ENCODE measurements around the gene ID3. TPM values are rescaled to one million over a fixed set of nuclear protein-coding genes. Genes with fewer than 3 reads are reported as not detected.
"Not testable (repeated sequence)": the region's sequence is repeated elsewhere in the genome, so short reads cannot be mapped to it uniquely, and the experiment has no call there.

ID3 gene
- total RNA-seq, 1 donor = 47.3 TPM

DNA sequence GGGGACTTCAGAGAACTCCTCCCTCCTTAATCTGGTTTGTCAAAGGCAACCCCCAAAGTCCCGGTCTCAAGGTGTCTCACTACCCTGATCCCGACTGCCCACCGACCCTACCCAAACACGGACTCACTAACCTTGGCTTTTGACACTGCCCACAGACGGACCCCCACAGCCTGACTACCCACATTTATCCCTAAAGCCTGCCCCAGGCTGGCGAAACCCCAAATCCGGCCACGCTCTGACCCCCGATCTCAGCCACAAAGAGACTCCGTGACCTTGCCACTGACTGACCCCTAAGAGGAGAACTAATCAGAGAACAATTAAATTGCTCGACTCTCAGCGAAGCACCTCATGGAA, 5.2 kb downstream of the ID3 start:
- H3K27me3 ChIP-seq (ENCODE audit: insufficient read depth, low read length) = peaks cover 43% of the 10 kb centered on the region
- no peaks in the 10 kb centered on the region for H3K9me3 ChIP-seq (ENCODE audit: low read depth, low read length)
- peaks cover 50% of the 10 kb centered on the region for H3K4me1 ChIP-seq (ENCODE audit: insufficient read depth, low read length)
- H3K4me3 ChIP-seq (ENCODE audit: low read length) = peak overlapping the region; percentile 46

DNA sequence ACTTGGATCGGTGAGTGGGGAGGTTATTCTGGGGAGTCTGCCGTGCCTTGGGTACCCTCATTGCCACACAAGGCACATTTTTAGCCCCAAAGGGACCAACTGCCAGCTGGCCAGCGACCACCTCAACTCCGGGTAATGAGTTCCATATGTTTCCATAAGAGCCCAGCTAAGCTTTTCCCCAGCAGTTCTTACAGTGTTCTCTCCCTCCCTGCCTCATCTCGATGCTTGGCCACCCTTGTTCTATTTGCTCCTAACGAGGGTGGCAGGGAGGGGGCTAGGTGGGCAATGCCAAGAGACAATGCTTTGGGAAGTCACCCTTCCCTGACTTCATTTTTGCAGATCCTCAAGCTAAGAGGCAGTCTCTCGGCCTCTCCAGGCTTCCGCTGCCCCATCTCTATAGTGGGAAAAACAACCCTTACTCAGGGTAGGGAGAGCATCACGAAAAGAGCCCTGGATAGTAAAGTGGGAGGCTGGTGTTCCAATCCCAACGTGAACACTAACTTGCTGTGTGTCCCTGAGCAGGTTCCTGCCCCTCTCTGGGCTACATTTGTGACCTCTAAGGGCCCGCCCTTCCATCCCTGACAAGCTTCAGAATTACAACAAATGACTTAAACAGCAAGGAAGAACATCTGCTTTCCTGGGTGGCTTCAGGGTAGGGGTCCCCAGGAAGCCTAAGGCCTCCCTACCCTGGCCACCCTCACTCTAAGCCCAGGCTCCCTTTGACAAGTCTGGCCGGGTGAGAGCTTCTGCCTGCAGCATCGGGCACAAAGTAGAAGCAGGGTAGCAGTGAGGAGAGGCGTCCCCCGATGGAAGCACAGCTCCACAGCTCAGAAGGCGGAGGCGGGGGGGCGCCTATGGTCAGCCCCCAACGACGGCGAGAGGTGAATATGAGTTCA, 5.8 kb downstream of the ID3 start:
- H3K27me3 ChIP-seq (ENCODE audit: insufficient read depth, low read length) = peaks cover 37% of the 10 kb centered on the region
- H3K4me1 ChIP-seq (ENCODE audit: insufficient read depth, low read length) = peaks cover 47% of the 10 kb centered on the region
- no peak overlapping the region for H3K4me3 ChIP-seq (ENCODE audit: low read length)

DNA sequence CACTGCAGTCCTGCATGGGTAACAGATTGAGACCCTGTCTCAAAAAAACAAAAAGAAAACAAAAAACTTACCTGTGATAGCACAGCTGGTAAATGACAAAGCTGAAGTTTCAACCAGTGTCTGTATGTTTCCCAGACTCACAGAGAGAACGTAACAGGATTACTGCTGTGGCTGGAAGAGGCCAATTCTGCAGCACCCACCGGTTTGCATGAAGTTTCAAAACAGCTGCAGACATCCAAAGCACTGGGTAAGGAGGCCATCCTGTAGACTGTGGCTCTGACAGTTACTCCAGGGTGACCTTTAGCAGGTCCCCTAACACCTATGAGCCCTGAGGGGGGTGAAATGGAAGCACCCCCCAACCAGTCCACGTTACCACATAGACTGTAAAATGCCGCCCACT, 7.5 kb downstream of the ID3 start:
- H3K27me3 ChIP-seq (ENCODE audit: insufficient read depth, low read length) = peaks cover 22% of the 10 kb centered on the region
- peaks cover 33% of the 10 kb centered on the region for H3K4me1 ChIP-seq (ENCODE audit: insufficient read depth, low read length)
- H3K9me3 ChIP-seq (ENCODE audit: low read depth, low read length) = no peaks in the 10 kb centered on the region
- H3K4me3 ChIP-seq (ENCODE audit: low read length) = no peak overlapping the region

More for the DNA sequence above, 5.8 kb downstream of the ID3 start:
- H3K9me3 ChIP-seq (ENCODE audit: low read depth, low read length) = no peaks in the 10 kb centered on the region

DNA sequence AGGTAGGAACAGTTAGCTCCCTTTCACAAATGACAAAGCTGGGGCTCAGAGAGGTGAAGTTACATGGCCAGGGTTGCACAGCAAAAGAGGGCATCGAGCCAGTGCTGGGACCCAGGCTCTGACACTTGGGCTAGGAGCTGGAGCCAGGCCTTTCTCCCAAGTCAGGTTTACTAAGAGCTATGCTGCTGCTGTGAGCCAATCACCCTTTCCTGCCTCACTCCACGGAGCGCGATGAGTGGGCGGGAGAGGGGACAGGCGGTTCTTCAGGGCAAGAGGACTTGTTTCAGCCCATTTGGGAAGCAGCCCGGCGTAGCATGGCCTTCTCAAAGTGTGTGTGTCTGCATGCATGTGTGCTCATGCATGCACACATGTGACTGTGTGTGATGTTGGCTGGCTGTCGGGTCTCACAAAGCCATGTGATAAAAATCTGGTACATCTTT, 10.6 kb downstream of the ID3 start:
- Histone ChIP-seq H3K27me3 (ENCODE audit: insufficient read depth, low read length) (peaks cover 2% of the 10 kb centered on the region), H3K4me1 (ENCODE audit: insufficient read depth, low read length) (peaks cover 10% of the 10 kb centered on the region), H3K4me3 (ENCODE audit: low read length) (no peak overlapping the region), H3K9me3 (ENCODE audit: low read depth, low read length) (no peaks in the 10 kb centered on the region)

DNA sequence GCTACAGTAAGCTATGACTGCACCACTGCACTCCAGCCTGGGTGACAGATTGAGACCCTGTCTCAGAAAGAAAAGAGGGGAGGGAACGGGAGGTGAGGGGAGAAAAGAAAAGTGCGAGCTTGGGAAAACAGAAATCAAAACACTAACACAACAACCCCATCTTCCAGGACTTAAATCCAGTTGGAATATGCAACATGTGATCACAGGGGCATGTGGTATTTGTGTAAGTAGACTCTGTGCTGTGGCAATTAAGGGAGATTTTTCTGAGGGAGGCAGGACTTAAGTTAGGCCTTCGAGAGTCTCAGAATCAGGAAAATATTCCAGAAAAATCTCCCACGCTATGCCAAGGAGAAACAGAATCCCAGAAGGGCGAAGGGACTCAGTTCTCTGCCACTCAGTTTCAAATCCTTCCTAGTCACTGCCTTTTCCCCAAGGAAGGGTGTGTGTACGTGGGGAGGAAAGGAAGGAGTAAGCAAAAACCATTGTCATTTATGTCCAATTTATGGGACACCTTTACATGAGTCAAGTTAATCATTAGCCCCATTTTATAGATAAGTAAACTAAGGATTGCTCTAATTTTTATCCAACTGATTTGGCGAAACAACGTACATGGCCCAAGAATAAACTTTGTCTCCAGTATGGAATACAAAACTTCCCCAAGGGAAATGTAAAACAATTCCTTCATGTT, 12.3 kb downstream of the ID3 start:
- Histone ChIP-seq H3K4me3 (ENCODE audit: low read length) (no peak overlapping the region), H3K4me1 (ENCODE audit: insufficient read depth, low read length) (peaks cover 9% of the 10 kb centered on the region), H3K9me3 (ENCODE audit: low read depth, low read length) (no peaks in the 10 kb centered on the region), H3K27me3 (ENCODE audit: insufficient read depth, low read length) (no peaks in the 10 kb centered on the region)

DNA sequence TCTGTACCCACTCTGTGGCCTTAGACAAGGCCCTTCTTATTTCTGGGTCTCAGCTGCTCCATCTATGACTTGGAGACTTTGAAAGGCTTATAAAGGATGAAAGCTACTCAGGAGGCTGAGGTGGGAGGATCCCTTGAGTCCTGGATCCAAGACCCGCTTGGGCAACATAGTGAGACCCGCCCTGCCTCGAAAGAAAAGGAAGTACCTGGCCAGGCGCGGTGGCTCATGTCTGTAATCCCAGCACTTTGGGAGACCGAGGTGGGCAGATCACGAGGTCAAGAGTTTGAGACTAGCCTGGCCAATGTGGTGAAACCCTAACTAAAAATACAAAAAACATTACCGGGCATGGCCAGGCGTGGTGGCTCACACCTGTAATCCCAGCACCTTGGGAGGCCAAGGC, 13.4 kb downstream of the ID3 start:
- H3K9me3 ChIP-seq (ENCODE audit: low read depth, low read length) = no peaks in the 10 kb centered on the region
- no peaks in the 10 kb centered on the region for H3K27me3 ChIP-seq (ENCODE audit: insufficient read depth, low read length)

DNA sequence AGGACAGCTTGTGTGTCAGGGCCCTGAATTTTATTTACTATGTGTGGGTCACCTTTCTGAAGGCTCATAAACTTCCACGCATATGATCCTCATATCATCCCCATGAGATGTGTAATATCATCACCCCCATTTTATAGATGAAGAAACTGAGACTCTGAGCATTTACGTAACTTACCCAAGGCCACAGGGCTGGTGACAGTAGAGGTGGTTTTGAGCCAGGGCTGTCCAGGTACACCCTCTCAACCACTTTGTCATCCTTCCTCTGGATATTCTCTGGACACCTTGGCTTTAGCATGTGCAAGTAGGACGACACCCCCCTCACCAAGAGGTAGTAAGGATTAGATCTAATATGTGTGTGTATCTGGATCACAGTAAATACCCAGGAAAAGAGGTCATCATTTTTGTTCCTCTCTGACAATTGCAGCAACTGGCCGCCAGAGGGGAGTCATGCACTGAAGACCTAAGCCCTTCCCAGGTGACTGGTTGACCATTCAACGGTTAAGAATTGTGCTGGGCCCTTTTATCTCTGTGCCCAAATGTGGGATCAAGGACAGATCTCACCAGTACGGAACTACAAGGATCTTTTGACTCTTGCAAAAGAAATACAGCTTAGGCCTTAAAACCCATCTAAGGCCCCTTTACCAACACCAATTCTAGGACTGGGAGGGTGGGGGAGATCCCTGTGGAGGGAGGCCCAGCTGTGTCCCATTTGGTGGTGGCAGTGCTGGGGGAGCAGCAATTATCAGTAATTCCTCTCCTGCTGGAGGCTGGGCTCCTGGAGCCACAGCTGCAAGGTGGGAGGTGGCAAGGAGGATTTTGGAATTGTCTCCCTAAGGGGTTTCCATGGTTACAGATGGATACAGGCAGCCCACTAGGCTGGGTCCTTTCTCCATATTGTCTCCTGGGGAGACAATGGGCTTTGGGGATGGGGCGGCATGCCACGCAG, 14.6 kb downstream of the ID3 start:
- peaks cover 15% of the 10 kb centered on the region for H3K4me1 ChIP-seq (ENCODE audit: insufficient read depth, low read length)

More for the DNA sequence above, 13.4 kb downstream of the ID3 start:
- H3K4me1 ChIP-seq (ENCODE audit: insufficient read depth, low read length) = peaks cover 9% of the 10 kb centered on the region
- no peak overlapping the region for H3K4me3 ChIP-seq (ENCODE audit: low read length)

DNA sequence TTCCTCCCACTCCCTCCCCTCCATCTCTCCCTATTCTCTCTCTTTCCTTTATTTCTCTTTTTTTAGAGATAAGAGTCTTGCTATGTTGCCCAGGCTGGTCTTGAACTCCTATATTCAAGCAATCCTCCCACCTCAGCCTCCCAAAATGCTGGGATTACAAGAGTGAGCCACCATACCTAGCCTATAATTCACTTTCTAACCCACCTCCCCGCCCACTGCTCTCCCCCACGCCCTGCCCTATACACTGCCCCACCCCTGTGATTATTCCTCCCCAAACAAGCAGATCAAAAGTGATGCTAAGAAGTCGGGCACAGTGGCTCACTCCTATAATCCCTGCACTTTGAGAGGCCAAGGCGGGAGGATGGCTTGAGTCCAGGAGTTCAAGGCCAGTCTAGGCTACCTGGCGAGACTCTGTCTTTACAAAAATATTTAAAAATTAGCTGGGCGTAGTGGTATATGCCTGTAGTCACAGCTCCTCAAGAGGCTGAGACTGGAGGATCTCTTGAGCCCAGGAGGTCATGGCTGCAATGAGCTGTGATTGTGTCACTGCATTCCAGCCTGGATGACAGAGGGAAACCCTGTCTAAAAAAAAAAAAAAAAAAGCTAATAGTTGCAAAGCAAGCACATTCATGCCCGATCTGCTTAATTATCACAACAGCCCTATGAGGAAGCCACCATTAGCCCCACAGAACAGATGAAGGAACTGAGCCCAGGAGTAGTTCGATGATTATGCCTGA, 15.4 kb downstream of the ID3 start:
- no peak overlapping the region for H3K4me3 ChIP-seq (ENCODE audit: low read length)
- H3K9me3 ChIP-seq (ENCODE audit: low read depth, low read length) = no peaks in the 10 kb centered on the region
- peaks cover 21% of the 10 kb centered on the region for H3K4me1 ChIP-seq (ENCODE audit: insufficient read depth, low read length)
- H3K27me3 ChIP-seq (ENCODE audit: insufficient read depth, low read length) = no peaks in the 10 kb centered on the region

More for the DNA sequence above, 14.6 kb downstream of the ID3 start:
- no peaks in the 10 kb centered on the region for H3K9me3 ChIP-seq (ENCODE audit: low read depth, low read length)
- H3K4me3 ChIP-seq (ENCODE audit: low read length) = no peak overlapping the region
- no peaks in the 10 kb centered on the region for H3K27me3 ChIP-seq (ENCODE audit: insufficient read depth, low read length)

DNA sequence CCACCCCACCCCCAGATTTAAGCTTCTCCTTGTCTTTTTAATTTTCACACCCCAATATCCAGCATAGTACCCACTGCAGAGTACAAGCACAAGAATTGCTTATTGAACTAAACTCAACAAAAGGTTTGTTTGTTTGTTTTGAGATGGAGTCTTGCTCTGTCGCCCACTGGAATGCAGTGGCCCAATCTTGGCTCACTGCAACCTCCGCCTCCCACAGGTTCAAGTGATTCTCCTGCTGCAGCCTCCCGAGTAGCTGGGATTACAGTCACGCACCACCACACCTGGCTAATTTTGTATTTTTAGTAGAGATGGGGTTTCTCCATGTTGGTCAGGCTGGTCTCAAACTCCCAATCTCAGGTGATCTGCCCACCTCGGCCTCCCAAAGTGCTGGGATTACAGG, 16.4 kb downstream of the ID3 start:
- H3K4me1 ChIP-seq (ENCODE audit: insufficient read depth, low read length) = peaks cover 18% of the 10 kb centered on the region
- not testable (repeated sequence) for H3K27me3 ChIP-seq (ENCODE audit: insufficient read depth, low read length); H3K4me3 ChIP-seq (ENCODE audit: low read length); H3K9me3 ChIP-seq (ENCODE audit: low read depth, low read length)

DNA sequence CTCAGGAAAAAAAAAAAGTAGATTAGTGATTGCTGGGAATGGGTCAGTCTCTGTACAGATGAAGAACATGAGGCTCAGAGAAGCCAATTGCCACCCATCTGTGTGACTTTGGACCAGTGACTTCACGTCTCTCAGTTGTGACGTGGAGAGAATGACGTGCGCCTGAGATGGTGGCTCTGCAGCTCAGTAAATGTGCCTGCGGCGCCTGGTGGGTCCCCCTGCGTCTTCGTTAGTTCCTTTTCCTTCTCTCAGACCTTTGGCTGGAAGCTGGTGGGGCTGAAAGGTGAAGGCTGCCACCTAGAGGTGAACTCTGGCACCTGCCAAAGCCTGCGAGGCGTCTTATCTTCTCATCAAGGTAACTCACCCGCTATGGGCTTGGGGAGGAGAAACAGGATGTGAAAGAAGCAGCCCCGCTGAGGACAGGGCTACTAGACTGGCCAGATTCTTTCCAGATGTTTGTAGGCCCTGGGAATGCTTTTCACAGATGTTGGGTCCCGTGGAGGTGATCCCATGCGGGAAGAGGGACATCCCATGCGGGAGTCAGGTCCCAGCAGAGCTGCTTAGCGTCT, 19.5 kb downstream of the ID3 start:
- Histone ChIP-seq H3K4me1 (ENCODE audit: insufficient read depth, low read length) (peaks cover 44% of the 10 kb centered on the region), H3K27me3 (ENCODE audit: insufficient read depth, low read length) (no peaks in the 10 kb centered on the region), H3K4me3 (ENCODE audit: low read length) (no peak overlapping the region), H3K9me3 (ENCODE audit: low read depth, low read length) (no peaks in the 10 kb centered on the region)

DNA sequence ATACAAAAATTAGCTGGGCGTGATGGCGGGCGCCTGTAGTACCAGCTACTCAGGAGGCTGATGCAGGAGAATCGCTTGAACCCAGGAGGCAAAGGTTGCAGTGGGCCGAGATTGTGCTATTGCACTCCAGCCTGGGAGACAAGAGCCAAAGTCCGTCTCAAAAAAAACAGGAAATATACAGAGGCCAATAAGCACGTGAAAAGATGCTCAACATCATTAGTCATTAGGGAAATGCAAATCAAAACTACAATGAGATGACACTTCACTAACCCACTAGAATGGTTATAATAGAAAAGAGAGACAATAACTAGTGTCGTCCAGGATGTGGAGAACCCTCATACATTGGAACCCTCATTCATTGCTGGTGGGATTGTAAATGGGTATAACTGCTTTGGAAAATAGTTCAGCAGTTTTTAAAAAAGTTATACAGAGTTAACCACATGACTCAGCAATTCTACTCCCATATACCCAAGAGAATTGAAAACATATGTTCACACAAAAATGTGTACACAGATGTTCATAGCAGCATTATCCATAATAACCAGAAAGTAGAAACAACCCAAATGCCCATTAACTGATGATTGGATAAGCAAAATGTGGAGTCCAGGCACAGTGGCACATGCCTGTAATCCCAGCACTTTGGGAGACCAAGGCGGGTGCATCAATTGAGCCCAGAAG, 21.9 kb downstream of the ID3 start:
- H3K4me1 ChIP-seq (ENCODE audit: insufficient read depth, low read length) = peaks cover 67% of the 10 kb centered on the region
- no peaks in the 10 kb centered on the region for H3K9me3 ChIP-seq (ENCODE audit: low read depth, low read length)
- H3K27me3 ChIP-seq (ENCODE audit: insufficient read depth, low read length) = no peaks in the 10 kb centered on the region
- no peak overlapping the region for H3K4me3 ChIP-seq (ENCODE audit: low read length)

DNA sequence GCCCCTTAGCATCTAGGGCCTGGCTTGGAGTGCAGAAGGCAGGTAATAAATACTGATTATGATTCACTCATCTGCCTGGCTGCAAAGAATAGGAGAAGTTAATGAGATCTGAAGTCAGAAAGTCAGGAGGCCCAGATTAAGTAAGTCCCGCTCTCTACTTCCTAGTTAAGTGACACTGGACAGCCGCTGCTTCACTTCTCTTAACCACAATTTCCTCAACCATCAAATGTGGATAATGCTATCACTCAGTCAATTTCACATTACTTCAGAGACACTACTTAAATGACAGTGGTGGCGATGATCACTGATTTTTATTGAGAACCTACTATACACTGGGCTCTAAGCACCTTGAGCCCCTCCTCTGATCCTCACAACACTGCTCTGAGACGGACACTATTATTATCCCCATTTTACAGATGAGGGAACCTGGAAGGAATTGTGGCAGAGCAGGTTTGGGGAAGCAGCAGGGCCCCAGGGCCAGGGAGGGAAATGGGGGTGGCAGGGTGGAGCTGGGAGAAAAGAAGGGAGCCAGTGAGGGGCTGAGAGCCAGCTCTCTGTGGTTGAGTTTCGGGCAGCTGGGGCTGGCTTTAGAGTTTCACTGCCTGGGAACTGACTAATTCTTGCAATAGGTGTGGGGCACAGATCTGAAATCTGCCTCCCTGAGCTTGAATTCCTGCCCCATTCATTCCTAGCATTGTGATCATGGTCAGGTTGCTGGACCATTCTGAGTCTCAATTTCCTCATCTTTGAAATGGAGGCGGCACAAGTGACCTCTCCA, 25.9 kb downstream of the ID3 start:
- no peaks in the 10 kb centered on the region for H3K27me3 ChIP-seq (ENCODE audit: insufficient read depth, low read length)
- peaks cover 93% of the 10 kb centered on the region for H3K4me1 ChIP-seq (ENCODE audit: insufficient read depth, low read length)
- H3K9me3 ChIP-seq (ENCODE audit: low read depth, low read length) = no peaks in the 10 kb centered on the region
- no peak overlapping the region for H3K4me3 ChIP-seq (ENCODE audit: low read length)

DNA sequence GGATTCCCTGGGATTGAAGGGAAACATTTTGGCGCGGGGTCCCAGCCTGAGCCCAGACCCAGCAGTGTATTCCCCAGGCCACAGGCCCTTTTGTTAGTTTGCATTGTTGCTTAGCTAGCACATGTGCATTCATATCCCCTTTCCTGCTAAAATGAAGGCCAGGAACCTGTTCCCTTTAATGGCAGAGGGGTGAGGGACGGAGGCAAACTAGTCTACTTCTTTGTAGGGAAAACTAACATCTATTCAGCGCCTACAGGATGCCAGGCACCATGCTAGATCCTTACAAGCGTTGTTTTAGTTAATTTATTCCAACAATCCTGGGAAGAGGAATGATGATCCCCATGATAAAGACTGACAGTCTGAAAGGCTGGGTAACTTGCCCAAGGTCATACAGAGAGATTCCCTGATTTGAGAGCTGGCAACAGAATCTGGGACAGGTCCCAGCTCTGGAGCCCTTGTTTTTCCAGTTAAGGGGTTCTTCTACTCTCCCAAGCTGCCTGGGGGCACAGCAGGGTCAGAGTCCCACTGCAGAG, 27.7 kb downstream of the ID3 start:
- no peaks in the 10 kb centered on the region for H3K9me3 ChIP-seq (ENCODE audit: low read depth, low read length)
- peaks cover 98% of the 10 kb centered on the region for H3K4me1 ChIP-seq (ENCODE audit: insufficient read depth, low read length)
- no peak overlapping the region for H3K4me3 ChIP-seq (ENCODE audit: low read length)

More for the DNA sequence above, 27.7 kb downstream of the ID3 start:
- no peaks in the 10 kb centered on the region for H3K27me3 ChIP-seq (ENCODE audit: insufficient read depth, low read length)
